ENCODE measurements around the gene SEMA3D.

SEMA3D gene

DNA sequence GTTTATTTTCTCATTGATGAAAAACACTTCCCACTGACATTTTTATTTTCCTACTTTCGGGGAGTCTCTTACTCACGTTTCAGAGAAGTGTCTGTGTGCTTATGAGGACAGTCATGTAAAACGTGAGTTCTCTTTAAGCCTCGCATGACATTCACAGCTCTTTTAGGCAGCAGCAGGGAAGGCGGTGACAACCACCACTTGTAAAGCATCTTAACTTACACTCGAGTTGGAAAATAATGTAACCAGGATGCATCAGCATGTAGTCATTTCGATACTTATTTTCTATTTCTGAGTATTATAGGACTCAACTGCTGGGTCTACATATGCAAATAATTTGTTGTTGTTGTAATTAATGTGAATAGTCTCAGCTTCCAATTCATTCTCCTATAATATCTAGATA, 153.6 kb downstream of the SEMA3D start:
- no peak for DNase-seq (ENCODE audit: low read depth in 3 of 3)

DNA sequence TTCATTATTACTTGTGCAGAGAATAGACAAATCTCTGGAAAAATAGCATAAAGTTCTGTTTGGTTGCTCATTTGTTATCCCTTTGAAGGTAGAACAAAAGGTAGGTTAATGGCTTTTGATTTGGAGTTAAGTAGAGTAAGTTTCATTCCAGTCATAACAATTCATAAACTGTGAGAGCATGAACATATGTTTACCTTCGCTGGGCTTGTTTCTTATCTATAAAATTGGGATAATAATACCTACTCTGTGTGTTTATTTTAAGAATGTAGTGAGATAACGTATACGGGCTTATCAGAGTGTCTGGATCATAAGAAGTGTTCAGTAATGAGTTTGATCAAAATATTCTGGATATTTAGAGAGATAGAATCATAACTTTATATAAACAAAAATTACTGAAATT, 155.4 kb downstream of the SEMA3D start:
- DNase-seq (ENCODE audit: low read depth in 3 of 3) = no peak

DNA sequence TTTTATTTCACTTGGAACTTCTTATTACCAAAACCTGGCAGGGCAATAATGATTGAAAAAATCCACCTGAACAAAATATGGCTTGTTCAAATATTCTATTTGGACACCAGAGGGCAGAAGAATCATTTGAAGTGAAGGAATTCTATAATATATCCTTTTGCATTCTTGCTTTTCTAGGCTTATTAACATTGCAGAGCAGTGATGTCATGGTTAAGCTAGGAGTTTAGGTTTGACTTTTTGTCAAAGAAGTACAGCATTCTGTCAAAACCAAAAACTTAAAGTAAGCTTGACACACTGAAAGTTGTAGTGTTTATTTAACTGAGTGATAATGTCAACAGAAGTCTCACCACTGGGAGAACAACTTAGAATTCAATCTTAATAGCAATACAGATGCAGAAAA, 156.0 kb downstream of the SEMA3D start:
- no peak for DNase-seq (ENCODE audit: low read depth in 3 of 3)

DNA sequence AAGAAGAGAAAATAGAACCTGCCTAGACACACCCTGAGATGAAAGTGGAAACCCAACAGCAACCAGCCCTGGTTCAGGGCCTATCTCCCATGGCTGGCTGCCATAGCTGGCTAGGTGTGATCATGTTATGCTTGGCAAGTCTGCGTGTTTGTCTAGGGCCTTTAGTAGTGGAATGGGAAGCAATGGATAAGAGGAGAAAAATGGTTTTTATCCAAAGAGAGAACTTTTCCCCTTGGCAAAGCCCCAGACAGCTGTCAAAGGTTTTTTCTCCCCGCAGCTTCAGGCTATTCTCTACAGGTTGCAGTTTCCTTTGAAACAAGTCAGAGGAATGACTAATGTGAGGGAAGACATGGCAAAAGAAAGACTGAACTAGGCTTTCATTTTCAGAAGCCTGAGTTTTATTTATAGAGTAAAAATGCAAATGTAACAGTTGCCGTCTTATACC, 161.5 kb downstream of the SEMA3D start:
- DNase-seq (ENCODE audit: low read depth in 3 of 3) = no peak

GRCh38 chr7:85023916-85024315, 162.9 kb downstream of the SEMA3D start:
- DNase-seq (ENCODE audit: low read depth in 3 of 3) = no peak

DNA sequence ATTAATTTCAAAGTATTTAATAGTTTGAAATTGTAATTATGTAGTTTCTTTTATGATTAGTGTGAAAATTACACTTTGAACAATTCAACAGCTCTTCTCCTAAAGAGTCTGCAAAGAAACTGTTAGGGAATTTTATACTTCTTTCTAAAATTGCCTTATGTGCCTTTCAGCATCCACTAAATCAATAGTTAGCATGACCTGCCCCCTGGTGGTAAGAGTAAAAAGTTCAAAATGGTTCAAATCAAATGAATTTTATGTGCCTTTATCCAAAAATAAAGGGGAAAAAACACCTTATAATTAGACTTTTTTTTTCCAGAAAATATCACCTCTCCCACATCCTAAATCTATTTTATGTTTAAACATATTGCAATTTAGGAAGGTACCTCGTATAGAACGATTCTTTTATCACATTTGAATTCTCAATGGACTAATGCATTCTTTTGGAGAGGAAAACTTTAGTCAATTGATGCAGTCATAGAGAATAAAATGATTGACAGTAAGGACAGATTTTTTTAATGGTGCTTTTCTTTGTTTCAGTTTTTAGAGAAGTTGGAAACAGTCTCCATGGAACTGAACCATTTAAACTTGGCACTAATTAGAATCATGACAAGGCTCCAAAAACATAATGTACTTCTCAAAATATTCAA, 163.7 kb downstream of the SEMA3D start:
- DNase-seq (ENCODE audit: low read depth in 3 of 3) = peak in 1 of 3 experiments; percentile 2

- no peak for DNase-seq (ENCODE audit: low read depth in 3 of 3)
Measured at GRCh38 chr7:85022064-85022697, 164.7 kb downstream of the SEMA3D start.

DNA sequence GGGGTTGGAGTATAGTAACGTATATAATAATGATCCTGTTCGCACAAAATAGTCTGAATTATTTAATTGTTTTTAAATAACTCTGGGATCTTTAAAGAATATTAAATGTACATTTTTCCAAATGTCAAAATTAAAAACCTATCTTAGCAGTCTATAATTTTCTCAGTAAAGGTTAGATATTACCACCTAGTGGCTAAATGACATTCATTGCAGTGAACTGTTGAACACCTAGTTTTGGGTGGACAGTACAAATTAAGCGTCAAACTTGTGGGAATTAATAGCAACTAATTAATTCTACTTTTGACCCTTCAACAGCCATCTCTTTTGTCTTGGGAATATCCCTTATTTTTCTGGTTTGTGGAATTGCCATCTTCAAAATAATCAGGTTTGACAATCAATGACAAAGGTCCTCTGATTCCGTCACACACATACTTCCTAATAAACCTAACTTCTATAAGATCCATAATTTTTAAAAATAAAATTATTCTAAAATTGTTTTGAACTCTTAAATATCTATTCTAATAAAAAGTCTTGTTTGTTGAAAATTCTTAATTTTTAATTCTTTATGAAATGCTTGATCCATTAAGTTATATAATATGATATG, 165.7 kb downstream of the SEMA3D start:
- no peak for DNase-seq (ENCODE audit: low read depth in 3 of 3)

- no peak for DNase-seq (ENCODE audit: low read depth in 3 of 3)
Measured at GRCh38 chr7:85019778-85020177, 167.1 kb downstream of the SEMA3D start.

DNA sequence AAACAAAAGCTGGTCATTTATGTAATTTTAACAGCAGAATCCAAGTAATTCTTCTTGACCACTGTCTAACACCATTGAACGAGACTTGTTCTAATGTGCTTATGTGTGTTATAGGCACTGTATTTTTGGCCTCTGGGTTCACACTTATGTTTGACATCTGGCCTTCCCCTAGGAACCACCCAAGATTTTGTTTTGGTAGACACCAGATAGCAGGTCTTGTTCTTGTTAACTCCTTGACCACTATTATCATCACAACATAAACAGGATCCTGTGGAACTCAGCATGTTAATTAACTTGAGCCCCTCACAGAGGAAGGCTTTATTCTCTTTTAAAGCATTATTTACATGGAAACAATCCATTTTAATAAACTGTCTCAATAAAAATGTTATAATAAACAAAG, 167.7 kb downstream of the SEMA3D start:
- no peak for DNase-seq (ENCODE audit: low read depth in 3 of 3)

GRCh38 chr7:85018498-85018897, 168.4 kb downstream of the SEMA3D start:
- DNase-seq (ENCODE audit: low read depth in 3 of 3) = no peak

DNA sequence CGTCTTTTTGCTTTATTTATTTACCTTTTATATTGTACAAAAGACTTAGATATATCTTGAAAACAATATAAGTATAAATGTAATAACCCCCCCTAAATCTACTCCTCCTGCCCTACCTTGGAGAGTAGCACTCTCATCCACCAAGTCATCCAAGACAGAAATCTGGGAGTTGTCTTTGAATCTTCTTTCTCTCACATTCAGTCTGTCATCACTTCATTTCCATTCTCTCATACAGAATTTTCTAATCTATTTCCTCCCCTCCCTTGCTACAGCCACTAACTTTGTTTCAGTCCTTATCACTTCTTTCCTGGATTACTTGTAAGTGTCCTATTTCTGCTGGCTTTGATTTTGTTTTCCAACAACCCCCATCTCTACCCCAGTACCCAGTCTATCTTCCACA, 170.6 kb downstream of the SEMA3D start:
- no peak for DNase-seq (ENCODE audit: low read depth in 3 of 3)

GRCh38 chr7:85014936-85015660, 171.8 kb downstream of the SEMA3D start:
- DNase-seq (ENCODE audit: low read depth in 3 of 3) = no peak

- DNase-seq (ENCODE audit: low read depth in 3 of 3) = no peak
Measured at GRCh38 chr7:85011127-85011526, 175.7 kb downstream of the SEMA3D start.

- DNase-seq (ENCODE audit: low read depth in 3 of 3) = no peak
Measured at GRCh38 chr7:85010306-85010705, 176.6 kb downstream of the SEMA3D start.

DNA sequence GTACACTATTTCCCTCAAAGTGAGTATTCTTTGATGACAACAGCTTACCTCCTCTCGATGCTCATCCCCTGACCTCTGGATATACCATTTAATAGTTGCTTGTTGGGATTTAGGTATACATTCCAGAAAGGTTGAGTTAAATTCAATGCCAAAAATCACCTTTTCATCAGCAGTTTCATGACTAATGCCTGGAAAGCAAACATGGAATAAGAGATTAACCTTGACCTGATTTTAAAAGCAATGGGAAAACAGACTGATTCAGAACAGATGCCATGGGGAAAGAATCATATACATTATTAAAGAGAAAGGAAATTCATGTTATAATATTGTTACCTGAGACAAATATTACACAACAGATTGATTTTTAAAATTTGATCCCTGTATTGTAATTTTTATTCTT, 180.1 kb downstream of the SEMA3D start:
- DNase-seq (ENCODE audit: low read depth in 3 of 3) = no peak

GRCh38 chr7:85004402-85004801, 182.5 kb downstream of the SEMA3D start:
- DNase-seq (ENCODE audit: low read depth in 3 of 3) = no peak

DNA sequence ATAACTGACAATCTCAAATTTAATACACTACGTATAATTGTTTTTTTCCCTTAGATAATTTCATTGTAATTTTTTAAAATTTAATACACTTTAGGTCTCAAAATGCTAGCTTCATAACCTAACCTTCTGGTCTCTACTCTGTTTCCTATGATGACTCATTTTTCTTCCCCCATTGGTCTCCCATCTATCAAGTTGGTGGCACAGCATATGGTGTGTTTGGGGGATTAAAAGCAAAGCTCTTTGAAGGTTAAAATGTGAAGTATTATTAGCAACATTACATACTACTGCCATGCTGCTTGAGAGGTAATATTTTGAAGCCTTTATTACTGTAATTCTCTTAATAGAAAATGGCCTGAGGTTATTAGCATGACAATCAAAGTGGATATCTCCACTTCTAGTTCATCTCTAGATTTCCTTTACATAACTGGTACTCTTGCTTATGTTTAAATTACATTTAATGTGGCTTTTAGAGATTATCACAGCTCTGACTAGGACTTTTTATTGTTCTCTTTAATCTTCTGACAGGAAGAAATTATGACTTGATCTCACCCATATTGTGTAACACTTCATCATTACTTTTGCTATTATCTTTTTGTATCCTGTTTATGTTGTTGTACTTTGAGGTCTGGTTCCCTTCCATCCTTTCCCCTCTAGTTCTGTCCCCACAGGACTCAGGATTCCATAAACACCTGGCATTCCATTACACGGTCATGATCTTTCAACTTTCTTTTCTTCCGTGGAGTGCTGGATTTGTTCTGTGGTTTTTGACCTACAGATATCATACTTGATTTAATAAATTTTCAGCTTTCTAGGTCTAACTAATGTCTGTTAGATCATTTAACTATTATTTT, 185.1 kb downstream of the SEMA3D start:
- no peak for DNase-seq (ENCODE audit: low read depth in 3 of 3)

DNA sequence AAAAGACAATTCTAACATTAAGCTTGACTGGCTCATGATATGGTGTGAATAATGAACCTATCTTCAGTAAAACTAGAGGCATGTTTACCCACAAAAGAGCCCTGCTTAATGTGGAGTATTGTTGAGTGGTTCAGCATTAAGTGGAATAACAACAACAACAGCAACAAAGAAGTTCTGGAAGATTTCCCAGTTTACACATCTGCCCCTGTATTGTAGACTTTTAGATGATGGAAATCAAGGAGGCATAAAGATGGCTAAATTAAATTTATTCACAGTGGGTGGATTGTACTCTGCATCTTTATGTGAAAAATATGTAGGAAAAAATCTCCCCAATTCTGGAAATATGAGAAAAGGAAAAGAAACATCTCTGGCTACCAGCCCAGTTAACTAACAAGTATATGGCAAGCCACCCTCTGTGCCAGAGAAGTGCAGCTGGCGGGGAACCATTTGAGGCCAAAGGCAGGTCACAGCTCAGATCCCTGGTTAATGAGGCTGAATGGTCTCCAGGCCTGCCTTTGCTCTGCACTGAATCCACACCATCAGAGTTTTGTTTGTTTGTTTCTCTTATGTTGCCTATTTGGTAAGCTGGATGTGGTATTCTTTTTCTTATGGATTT, 186.0 kb downstream of the SEMA3D start:
- DNase-seq (ENCODE audit: low read depth in 3 of 3) = no peak

- DNase-seq (ENCODE audit: low read depth in 3 of 3) = no peak
Measured at GRCh38 chr7:84999450-84999849, 187.4 kb downstream of the SEMA3D start.

DNA sequence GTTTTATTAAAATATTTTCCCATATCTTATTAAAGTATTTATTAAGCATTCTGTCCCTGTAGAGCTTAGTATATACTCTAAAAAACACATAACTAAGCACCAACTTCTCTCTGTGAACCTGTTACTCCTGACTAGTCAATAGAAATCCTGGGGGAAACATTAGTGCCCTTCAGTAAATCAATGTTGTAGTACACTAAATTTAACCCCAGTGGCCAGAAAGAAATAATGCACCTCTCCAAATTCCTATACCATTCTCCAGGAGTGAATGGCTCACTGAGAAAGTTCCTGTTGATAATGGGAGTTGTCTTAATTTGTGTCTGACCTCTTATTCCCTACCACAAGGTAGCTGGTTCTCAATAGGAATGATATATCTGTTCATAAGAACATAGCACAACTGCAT, 188.2 kb downstream of the SEMA3D start:
- no peak for DNase-seq (ENCODE audit: low read depth in 3 of 3)

Measured in stimulated activated CD4-positive, alpha-beta T cell treated with anti-CD3 and anti-CD28 coated beads, TNF-alpha, amount 100 ng/mL, for 4 hours (primary cell).